Measurements from ENCODE around the gene TRAP1.

GRCh38 chr16:3713587-3714242, 3.6 kb downstream of the TRAP1 start:
- TF ChIP-seq EP300 (IDR thresholded peaks at IDR 0.05): no peak
- TF ChIP-seq POLR2A (IDR thresholded peaks at IDR 0.05): no peak

Measured in stomach (tissue), 4 donors.